Measurements from ENCODE around the gene BRF1.

GRCh38 chr14:105178868-105179140, 122.0 kb downstream of the BRF1 start:
- no peak for TF ChIP-seq CTCF (IDR thresholded peaks at IDR 0.05; ENCODE audit: poor library complexity)
- no peak for TF ChIP-seq EZH2 (IDR thresholded peaks at IDR 0.05; ENCODE audit: borderline replicate concordance)
- TF ChIP-seq EZH2phosphoT487 (IDR thresholded peaks at IDR 0.05; ENCODE audit: low read depth, severe bottlenecking, unreplicated experiment) = no peak

Measured in hepatocyte (in vitro differentiated cells).